NCI-H748 treated with DMSO at 0.1 percent for 48 hours (cell line): ENCODE data around the gene APOO.

Source experiments
- DNase-seq: peaks from one replicate; lab custom pipeline; 2025; lab: John Stamatoyannopoulos, UW

APOO gene

GRCh38 chrX:23907498-23908218, at the start of gene APOO, which contains the start of gene CXorf58:
Gene APOO, minus strand, starts transcription at chrX:23907938. Its CDS starts 236 bp downstream, at chrX:23907702.
Gene CXorf58, plus strand, starts transcription at chrX:23908006. Its CDS starts 2,297 bp downstream, at chrX:23910303.
- peak; percentile 92 for DNase-seq

DNA sequence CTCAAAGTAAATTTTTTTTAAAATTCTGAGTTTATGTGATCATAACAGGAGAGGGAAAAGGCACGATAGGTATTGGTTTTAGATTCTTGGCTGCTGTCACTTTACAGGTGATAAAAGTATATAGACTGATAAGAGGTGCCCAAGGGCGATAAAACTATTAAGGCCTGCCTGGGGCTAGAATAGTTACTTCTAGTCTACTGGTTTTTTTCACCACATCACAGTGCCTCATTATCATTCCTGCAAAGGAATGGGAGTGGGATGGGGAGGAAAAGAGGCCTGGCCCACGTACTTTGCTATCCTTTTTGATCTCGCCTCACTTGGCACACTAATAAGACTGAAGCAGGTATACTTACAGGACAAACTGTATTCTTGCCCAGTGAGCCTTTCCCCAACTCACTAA, 46.7 kb upstream of the APOO start:
- no peak for DNase-seq

GRCh38 chrX:23953908-23954269, 46.2 kb upstream of the APOO start:
- no peak for DNase-seq

GRCh38 chrX:23952984-23953907, 45.5 kb upstream of the APOO start:
- no peak for DNase-seq

DNA sequence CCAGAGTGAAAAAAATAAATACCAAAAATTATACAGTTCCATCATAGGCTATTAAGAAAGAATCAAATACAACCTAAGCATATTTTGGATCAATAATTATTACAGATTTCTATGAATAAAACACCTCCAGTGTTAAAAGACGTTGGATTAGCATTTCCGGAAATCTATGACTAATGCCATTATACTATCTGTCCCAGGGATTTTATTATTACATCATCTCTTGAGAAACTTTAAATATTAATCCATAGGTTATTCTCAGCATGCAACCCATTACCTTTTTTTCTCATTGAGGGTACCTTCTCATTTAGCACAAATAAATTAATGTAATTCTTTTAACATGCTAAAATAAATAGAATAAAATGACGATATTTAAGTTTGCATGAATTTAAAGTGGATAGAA, 44.7 kb upstream of the APOO start:
- DNase-seq = no peak

DNA sequence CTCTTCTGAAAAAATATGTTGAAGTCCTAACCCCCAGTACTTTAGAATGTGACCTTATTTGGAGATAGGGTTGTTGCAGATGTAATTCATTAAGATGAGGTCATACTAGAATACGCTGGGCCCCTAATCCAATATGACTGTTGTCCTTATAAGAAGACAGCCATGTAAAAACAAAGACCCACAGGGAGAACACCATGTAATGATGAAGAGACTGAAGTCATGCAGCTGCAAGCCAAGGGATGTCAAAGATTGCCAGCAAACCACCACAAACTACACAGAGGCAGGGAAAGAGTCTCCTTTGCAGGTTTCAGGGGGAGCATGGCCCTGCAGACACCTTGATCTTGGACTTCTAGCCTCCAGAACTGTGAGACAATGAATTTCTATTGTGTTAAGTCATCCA, 37.5 kb upstream of the APOO start:
- no peak for DNase-seq

DNA sequence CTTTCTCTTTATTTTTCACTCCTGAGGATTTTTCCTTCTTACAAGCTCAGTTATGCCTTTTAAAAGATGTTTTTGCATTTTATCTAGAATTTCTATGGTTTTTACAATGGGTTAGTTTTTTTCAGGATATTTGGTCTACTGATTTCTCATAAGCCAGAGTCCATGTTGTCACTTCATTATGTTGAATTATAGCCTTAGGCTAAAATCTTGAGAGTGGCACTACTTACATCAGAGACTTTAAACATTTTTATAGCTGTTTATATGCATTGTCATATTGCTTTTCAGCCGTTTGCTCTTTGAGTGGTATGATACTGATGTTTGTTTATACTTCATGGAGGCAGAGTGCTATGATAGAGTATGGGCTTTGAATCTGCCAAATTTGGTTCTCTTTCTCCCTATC, 36.5 kb upstream of the APOO start:
- no peak for DNase-seq

- DNase-seq = no peak
These were observed 31.5 kb upstream of the APOO start for GRCh38 chrX:23939203-23939602.

DNA sequence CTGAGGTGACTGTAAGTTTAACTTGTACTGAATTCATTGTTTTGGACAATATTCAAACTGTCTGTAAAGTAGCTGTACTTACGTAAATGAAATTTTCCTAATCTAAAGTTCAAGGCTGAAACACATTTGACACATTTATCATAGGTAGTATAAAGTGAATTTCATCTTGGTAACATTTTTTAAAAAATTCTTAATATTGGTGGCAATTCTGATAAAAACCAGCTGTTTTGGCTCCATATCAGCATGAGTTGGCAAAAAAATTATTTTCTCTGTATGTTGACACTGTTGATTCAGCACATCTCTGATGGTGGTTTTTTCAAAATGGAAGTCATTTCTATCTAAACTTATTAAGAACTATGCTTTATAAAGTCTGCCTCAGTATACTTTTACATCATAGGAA, 31.0 kb upstream of the APOO start:
- no peak for DNase-seq

DNA sequence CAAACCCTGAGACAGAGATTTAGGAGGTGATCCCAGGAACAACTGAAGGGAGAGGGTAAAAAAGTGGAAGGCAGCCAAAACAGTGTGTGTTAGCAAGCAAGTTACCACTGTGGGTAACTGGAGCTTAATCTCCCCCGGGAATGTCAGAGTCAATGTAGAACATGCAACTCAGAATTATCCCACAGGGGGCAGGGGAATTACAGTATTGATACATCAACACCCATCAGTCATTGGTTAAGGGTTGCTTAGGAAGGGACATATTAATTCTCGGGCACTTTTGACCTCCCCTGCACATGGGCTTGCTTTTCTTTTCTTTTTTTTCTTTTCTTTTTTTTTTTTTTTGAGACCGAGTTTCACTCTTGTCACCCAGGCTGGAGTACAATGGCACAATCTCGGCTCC, 29.4 kb upstream of the APOO start:
- DNase-seq = no peak

- no peak for DNase-seq
These were observed 28.4 kb upstream of the APOO start for GRCh38 chrX:23936180-23936579.

DNA sequence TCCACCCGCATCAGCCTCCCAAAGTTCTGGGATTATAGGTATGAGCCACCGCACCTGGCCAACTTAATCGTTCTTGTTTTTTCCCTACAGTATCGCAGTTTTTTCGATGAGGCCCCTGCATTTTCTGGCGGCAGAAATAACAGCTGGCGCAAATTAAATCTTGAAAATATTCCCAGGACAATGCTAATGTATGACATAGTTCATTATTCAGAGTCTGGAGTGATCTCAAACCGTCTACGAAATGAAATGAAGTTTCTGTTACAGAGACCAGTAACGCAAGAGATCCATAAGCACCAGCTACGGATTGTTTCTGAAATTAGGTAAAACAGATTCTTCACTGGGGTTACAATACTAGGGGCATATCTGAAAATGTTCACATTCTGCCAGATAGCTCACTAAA, 27.4 kb upstream of the APOO start:
- DNase-seq = no peak

DNA sequence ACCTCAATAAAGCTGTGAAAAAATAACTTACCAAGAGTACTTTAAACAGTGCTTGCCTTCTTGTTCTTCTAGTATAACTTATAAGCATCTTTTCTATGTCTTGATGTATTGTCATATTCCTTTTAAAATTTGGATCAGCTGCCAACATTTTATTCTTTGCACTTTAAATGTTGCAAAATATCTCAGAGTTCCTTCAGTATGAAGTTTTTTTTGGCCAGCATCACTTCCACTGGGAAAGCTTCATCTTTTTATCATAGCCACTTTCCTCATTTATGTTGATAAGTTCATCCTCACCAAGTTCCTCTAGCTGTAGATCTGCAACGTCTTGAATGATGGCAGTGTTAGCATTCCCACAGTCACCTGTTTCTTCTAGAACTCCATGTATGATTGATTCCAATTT, 24.3 kb upstream of the APOO start:
- DNase-seq = no peak

GRCh38 chrX:23930894-23931604, 23.3 kb upstream of the APOO start:
- no peak for DNase-seq

GRCh38 chrX:23926015-23926414, 18.3 kb upstream of the APOO start:
- DNase-seq = no peak

- DNase-seq = no peak
These were observed 12.1 kb upstream of the APOO start for GRCh38 chrX:23919706-23920320.

- DNase-seq = no peak
These were observed 11.4 kb upstream of the APOO start for GRCh38 chrX:23919148-23919547.

DNA sequence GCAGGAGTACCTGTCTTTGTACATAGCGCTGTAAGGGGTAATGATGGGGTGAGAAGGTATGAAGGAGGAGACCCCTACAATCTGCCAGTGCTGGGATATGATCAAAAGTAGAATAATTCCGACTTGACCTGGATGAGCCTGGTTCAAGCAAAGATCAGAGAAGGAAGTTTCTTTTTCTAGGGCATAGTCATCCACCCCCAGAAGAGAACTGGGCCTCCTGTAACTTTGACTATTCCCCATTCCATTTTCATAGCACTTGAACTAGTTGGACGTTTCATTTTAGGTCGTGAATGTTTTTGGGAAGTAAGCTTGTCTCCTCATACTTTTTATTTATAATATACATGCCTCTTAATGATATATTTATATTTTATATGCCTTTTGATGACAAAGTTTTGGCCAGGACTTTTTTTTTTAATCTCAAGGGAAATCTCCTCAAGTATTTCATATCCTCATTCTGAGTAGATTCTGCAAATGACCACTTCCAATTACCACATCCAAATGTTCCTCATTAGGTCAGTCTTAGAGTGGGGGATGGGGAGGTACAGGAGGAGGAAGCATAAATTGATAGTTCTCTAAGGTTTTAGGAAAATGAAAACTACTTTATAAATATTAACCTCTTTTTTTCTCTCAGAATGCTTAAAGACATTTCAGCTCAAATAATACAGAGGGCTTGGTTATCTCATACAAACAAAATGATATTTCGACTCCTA, 3.5 kb upstream of the APOO start:
- DNase-seq = no peak

DNA sequence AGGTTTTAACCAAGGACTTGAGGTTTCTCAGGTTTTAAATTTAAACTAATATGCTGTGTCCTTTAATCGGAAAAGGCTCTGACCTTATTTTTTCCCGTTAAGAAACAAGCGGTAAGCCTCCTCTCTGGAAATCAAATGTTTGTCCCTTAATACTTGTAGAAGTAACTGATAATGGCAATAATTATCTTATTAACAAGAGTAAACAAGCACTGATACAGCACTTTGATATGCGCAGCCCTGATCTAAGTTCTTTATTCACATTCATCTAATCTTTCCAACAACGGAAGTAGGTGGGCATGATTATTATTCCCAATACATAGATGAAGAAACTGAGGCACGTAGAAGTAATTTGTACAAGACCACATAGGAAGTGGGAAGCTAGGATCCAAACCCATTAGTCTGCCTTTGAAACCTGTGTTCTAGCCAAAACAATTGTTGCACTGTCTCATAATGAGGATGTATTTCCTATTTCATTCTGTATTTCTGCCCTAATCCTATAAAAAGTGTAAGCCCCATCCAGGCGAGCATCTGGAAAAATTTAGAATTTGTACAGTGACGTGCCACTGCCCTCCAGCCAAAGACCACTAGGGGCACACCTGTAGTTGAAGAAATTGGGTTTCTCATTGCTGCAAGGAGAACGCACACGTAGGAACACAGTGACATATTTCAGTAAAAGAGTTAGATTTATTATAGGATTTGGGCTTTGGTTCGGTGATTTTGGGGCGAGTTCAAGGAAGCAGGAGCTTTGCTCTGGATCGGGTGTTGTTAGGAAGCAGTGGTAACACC, 674 bp upstream of the APOO start:
- DNase-seq = no peak

GRCh38 chrX:23907111-23907497, 634 bp downstream of the APOO start:
- DNase-seq = no peak

DNA sequence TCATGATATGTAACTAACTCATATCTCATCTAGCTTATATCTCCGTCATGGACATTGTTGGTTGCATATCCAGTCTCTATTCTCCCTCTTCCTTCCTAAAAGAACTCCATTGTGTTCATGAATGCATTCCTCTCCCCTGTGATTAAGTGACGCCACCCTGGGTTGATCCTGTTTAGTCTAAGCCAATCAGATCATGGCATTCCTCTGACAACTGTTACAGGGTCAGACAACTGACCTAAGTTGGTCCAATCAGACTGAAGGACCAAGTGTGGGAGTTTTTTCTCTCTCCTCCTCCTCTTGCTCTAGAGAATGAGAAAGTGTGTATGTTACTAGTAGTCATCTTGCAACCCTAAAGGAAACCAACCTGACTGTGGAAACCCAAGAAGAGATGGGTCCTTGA, 3.6 kb downstream of the APOO start:
- no peak for DNase-seq
